Activated naive CD4-positive, alpha-beta T cell treated with Interleukin-2 at 50 U/mL for 16 hours (primary cell): ENCODE measurements around the gene TGFBR1.
A peak's percentile ranks its signal among the peaks of the same experiment; 100 is the strongest.

Experiments used
- DNase-seq: peaks from one replicate; pipeline ENCODE4 v3.0.0-alpha.2; 2020

TGFBR1 gene

GRCh38 chr9:99108131-99108530 lies 3.2 kb downstream of the TGFBR1 start:
- no peak for DNase-seq

DNA sequence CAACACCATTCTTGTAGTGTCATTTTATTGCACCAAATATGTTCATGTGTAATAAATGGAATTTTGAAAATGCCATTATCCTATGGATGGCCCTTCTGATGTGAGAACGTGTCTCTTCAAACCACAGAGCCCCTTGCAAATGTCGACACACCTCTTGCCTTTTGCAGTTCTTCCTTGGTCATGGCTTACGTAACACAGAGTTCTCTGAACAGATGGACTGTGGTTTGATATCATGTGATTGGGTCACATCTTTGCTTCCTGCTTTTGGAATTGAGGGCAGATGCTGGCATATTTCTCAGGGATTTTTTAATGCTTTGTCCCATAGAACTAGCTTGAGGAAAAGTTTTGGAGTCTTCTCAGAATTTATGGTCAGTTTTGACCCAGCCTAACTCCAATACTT lies 4.6 kb downstream of the TGFBR1 start:
- no peak for DNase-seq

DNA sequence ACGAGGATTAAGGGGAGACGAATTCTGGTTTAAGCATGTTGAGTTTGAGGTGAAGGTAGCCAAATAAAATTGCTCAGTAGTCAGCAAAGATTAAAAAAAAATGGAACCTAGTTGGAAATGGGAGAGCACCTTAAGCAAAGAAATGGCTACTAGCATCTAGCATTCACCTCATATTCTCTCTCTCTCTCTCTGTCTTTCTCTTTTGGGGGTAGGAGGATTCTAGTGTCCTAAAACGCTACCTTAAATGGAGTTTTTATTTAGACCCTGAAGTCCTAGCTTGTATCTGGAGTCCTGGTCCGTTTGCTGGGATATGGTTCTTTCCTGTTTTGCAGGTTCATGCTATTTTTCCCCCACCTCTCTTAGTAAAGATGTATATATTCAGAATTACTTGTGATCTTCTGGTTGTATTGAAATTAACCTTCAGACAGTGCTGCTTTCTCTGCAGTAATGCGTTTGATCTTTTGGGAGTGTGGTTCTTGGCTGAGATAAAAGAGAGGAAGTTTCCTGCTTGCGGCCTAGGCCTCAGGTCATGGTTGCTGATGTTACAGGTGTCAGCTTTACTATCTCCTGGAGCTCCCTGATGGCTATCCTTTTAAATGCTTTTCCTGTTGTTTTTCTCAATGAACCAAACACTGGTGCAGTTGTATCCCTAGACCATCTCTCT lies 8.0 kb downstream of the TGFBR1 start:
- DNase-seq = peak; percentile 24

GRCh38 chr9:99113414-99114048 lies 8.6 kb downstream of the TGFBR1 start:
- DNase-seq = no peak

DNA sequence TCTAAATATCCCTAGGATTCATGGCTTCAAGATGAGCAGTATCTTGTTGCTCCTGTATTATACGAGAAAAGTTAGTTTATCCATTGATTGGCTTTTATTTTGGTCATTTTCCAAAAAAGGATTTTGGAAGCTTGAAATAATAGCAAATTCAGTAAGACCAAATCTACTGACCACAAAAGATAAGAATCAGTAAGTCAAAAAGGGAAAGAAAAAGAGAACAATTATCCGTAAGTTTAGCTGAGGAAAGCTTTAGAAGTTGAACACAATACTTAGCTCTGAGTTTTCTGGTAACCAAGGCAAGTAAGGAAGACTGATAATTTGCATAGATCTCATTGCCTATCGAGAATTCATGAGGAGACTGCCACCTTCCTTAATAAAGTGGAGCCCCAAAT lies 9.1 kb downstream of the TGFBR1 start:
- DNase-seq = no peak

DNA sequence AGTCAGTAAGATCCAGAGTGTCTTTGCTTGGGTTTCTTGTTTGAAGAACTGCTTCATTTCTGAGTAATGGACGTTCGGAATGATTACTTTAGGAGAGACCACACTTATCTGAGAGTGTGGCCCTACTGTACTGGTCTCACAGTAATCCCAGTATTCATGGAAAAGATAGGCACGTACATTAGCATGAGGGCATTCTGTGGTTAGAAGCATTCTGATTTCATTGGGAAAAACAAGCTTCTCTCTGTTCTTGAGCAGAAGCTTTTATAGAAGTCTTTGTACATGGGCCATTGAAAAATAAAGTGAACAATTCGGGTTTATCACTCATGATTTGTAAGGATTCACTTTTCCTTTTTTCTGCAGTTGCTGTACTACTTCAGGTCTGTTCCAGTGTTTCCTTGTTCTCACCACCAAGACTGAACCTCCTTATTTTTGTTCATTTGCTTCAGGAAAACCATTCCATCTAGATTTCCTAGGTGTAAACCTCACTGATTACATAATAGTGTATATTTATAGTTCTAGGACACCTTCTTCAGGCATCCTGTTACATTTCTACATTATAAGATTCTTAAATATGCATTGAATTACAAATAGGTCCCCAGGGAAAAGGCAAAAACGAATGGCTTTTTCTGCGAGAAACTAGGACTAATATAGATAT lies 10.1 kb downstream of the TGFBR1 start:
- no peak for DNase-seq

- DNase-seq = no peak
Measured at GRCh38 chr9:99116003-99116411, 11.1 kb downstream of the TGFBR1 start.

DNA sequence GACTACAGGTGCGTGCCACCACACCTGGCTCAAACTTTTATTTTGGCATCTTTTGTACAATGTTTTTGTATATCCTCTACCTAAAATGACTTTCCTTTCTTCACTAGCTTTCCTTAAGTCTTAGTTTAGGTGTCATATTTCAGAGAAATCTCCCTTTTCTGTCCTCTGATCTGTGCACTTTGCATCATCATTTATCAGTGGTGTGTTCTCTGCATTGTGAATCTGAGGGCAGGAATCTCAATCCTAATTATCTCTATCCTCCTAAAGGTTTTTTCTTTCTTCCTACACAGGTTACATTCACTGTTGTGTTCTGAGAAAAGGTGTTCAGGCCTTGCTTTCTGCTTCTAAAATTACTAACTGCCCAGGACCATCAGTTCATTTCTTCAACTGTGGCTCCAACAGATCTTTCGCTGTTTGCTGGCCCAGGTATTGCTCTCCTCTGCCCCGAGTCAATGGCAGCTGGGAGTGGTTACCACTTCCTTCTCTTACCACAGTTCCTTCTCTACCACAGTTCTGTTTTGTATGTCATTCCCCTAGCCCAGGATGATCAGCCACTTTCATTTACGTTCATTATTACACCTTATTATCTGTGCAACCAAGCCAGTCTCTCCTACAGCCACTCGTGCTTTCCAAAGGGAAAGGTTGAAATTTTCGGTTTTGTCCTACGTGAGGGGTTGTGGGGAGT lies 14.0 kb downstream of the TGFBR1 start:
- peak; percentile 44 for DNase-seq

DNA sequence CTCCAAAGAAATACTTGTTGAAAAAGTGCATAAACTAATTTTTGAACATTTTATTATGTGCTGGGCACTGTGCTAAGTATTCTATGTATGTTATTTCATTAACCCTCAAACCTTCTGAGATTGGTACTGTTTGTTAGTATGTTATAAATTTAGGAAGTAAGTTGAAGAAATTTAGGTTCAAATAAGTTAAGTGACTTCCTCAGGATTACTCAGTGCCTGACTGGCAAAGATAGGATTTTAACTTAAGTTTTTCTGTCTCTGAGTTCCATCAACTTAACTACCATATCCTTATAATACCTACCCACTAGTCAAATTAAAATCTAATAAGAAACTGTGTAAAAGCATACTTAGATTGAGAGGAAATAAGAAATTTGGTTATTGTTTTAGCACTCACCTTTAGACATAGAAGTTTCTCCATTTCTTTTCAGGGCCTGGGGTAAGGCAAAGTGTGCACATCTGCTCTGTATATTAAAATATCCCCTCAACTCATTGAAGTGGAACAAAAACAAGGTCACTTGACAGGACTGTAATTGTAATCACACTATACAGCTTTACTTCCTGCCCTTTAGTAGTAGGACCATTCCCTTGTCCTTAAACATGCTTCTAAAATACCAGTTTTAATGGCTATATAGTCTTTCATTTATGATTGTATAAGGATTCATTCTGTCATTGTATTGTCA lies 15.2 kb downstream of the TGFBR1 start:
- DNase-seq = no peak

DNA sequence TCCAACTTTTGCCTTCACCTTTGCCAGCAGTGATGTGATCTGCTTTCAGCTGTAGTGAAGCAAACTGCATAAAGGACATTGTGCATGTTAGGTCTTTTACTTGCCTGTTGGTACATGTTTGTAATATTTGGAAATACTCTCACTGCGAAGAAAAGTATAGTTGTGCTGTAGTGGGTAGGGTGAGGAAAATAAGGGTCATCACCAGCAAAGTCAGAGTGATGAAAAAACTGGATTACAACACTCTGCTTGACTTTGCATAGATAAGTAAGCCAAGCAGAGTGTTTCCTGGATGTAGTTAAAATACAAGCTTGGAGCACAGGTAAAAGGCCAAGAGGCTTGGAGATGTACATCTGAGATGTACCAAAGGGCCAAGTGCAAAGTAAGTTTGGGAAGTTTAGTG lies 16.7 kb downstream of the TGFBR1 start:
- no peak for DNase-seq

DNA sequence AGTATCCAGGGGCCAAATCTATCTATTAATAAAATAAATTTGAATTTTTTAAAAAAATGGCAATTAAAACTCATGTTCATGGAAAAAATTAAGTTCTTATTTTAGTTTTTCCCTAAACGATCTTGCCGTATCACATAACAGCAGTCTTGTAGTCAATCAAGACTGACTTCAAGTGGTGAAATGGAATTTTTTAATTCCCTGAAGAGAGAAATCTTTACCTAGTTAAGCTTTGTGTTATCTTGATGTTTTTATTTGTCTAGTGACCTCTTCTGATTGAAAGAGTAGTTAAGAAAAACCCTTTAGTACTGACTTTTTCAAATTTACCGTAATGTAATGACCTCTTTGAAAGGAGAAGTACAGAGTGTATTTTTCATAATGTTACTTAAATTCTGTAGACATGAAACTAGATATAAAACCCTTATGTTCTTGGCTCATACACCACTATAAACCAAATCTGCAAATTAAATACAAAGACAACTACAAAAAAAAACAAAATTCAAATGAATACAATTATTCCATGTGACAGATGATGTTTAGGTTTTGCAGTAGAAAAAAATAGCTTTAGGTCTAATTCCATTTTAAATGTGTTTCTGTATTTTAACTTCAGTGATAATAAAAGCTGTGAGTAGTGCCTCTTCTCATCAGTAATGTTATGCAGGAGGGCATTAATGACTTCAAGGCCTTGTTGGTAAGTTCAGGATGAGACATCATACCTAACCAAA lies 19.8 kb downstream of the TGFBR1 start:
- no peak for DNase-seq

DNA sequence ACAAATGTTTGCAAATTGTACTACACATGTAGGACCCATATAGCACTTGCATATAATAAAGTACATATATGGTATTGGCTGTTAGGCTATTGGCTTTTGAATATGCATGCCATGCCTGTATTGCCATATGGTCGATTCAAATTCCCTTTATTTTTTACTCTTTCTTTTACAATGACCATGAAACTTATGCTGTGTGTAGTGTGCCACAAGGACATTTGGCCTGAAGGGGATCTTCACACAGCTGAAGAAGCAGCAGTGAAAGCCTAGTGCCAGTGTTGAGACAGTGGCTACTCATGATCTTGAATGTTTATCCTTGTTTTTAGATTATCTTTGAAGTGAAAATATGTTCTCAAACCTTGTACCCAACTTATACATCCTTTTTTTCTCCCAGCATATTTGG lies 20.5 kb downstream of the TGFBR1 start:
- no peak for DNase-seq

GRCh38 chr9:99126312-99126711 lies 21.4 kb downstream of the TGFBR1 start:
- DNase-seq = no peak

- DNase-seq = no peak
Measured at GRCh38 chr9:99127356-99128132, 22.6 kb downstream of the TGFBR1 start.

GRCh38 chr9:99128133-99128406 lies 23.2 kb downstream of the TGFBR1 start:
- DNase-seq = no peak

GRCh38 chr9:99129091-99129490 lies 24.2 kb downstream of the TGFBR1 start:
- DNase-seq = no peak

DNA sequence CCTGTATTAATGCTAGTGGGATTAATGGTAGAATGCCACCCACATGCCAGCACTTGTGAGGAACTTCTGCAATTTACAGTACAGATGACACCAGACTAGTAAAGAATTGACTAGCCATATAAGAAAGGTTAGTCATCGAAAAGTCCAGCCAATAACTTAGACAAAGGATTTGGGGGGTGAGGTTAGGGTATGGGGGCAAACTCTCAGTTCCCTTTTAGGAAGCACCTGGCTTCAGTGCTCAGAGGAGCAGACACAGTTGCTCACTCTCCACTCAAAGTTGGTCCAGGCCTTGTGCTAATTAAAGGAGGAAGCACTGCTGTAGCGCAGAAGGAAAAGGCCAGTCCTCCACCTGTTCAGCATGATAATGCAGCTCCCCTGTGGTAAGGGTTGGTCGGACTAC lies 25.2 kb downstream of the TGFBR1 start:
- no peak for DNase-seq

- DNase-seq = no peak
Measured at GRCh38 chr9:99133145-99133544, 28.2 kb downstream of the TGFBR1 start.

DNA sequence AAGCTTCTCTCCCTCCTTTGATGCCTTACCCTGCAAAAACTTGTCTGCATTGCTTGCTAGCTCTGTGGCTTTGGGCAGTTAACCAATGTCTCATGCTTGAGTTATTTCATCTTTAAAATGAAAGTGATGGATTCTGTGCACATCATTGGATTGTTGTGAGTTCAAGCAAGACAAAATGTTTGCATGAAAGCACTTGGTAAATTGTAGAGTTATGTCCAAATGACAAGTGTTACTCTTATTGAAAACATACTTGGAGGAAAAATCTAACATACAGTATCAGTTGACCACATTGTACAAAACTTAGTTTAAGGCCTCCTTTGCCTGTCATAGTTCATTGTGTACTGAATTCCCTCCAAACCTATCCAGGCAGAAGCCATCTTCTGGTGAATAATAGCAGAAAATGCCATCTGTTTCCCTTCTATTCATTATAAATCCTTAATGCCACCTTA lies 30.0 kb downstream of the TGFBR1 start:
- no peak for DNase-seq

GRCh38 chr9:99135456-99135855 lies 30.5 kb downstream of the TGFBR1 start:
- no peak for DNase-seq

DNA sequence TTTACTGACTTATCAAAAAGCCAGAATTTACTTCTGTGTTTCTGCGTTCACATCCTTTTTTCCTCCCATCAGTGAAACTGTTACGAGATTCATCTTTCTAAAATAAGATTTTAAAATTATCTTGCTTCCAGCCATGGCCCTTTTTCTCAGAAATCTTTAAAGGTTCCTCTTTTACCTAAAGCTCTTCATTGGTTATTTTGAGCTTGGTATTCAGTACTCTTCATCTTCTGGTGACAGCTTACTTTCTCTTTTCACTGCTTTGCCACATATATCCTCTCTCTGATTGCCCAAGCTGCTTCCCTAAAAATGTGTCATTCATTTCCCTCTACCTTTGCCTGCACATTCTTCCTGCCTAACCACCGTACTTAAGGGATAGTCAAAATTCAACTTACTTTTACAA lies 32.3 kb downstream of the TGFBR1 start:
- no peak for DNase-seq

GRCh38 chr9:99137891-99138290 lies 33.0 kb downstream of the TGFBR1 start:
- no peak for DNase-seq
